Head of caudate nucleus (tissue), 42 donors: ENCODE data around the gene ECSCR.
"Not testable (repeated sequence)": the region's sequence is repeated elsewhere in the genome, so short reads cannot be mapped to it uniquely, and the experiment has no call there.

Source experiments
- DNase-seq, 42 donors: peaks; one replicate each; pipeline versions ENCODE4 v3.0.0 to v3.0.0-alpha.2; 2020 to 2021; ENCODE audit warnings: mixed read lengths in 7 of 42
- intact Hi-C: fragments of 100-400 bp; cut with DNase I; formaldehyde crosslinking; loops from one replicate; pipeline ENCODE4 v1.15.0; 2022

The ECSCR gene

GRCh38 chr5:139419226-139420192 lies 43.0 kb downstream of the ECSCR start:
- intact Hi-C loops: loop anchor here (5.0 to 10.0 kb wide), 3 partner anchors 98 to 345 kb away; partner anchors contain the start of gene UBE2D2
- peak in 2 of 42 donors; percentile 3 to 12 for DNase-seq

GRCh38 chr5:139418793-139419192 lies 43.8 kb downstream of the ECSCR start:
- DNase-seq: peak in 2 of 42 donors; percentile 1 to 8

GRCh38 chr5:139417214-139417613 lies 45.3 kb downstream of the ECSCR start:
- intact Hi-C loops: loop anchor here (10.0 kb wide), 1 partner anchor 148 kb away; the partner anchor contains the start of gene UBE2D2
- DNase-seq: peak in 14 of 42 donors; percentile 16 to 78 (median 47)

More at GRCh38 chr5:139418793-139419192, 43.8 kb downstream of the ECSCR start:
- intact Hi-C loops: loop anchor here (10.0 kb wide), 1 partner anchor 146 kb away; the partner anchor contains the start of gene UBE2D2

GRCh38 chr5:139416651-139417050 lies 45.9 kb downstream of the ECSCR start:
- intact Hi-C loops: loop anchor here (10.0 kb wide), 1 partner anchor 148 kb away; the partner anchor contains the start of gene UBE2D2
- peak in 2 of 42 donors; percentile 24 to 38 for DNase-seq

GRCh38 chr5:139415869-139416268 lies 46.7 kb downstream of the ECSCR start:
- DNase-seq: no peak
- intact Hi-C loops: loop anchor here (10.0 kb wide), 1 partner anchor 149 kb away; the partner anchor contains the start of gene UBE2D2

GRCh38 chr5:139415221-139415861 lies 47.2 kb downstream of the ECSCR start:
- peak; percentile 53 to 92 (median 82) for DNase-seq
- intact Hi-C loops: loop anchor here (10.0 kb wide), 1 partner anchor 149 kb away; the partner anchor contains the start of gene UBE2D2

- peak in 26 of 42 donors; percentile 17 to 79 (median 49) for DNase-seq
- intact Hi-C loops: loop anchor here (10.0 kb wide), 1 partner anchor 150 kb away; the partner anchor contains the start of gene UBE2D2
These were observed 47.9 kb downstream of the ECSCR start for GRCh38 chr5:139414581-139415130.

GRCh38 chr5:139413963-139414362 lies 48.6 kb downstream of the ECSCR start:
- intact Hi-C loops: loop anchor here (10.0 kb wide), 1 partner anchor 151 kb away; the partner anchor contains the start of gene UBE2D2
- DNase-seq: peak in 1 of 42 donors; percentile 2

- intact Hi-C loops: loop anchor here (10.0 kb wide), 1 partner anchor 152 kb away; the partner anchor contains the start of gene UBE2D2
These were observed 49.4 kb downstream of the ECSCR start for GRCh38 chr5:139413153-139413552.

GRCh38 chr5:139410993-139411828 lies 51.3 kb downstream of the ECSCR start:
- peak in 22 of 42 donors; percentile 13 to 81 (median 50) for DNase-seq
- intact Hi-C loops: loop anchor here (10.0 kb wide), 1 partner anchor 154 kb away; the partner anchor contains the start of gene UBE2D2

More at GRCh38 chr5:139413153-139413552, 49.4 kb downstream of the ECSCR start:
- DNase-seq: no peak

- intact Hi-C loops: loop anchor here (10.0 kb wide), 1 partner anchor 154 kb away; the partner anchor contains the start of gene UBE2D2
- peak in 1 of 42 donors; percentile 21 for DNase-seq
These were observed 52.2 kb downstream of the ECSCR start for GRCh38 chr5:139410121-139410992.

- intact Hi-C loops: loop anchor here (5.0 kb wide), 1 partner anchor 67 kb away; the partner anchor contains the start of gene PAIP2
- not testable (repeated sequence) for DNase-seq
These were observed 53.4 kb downstream of the ECSCR start for GRCh38 chr5:139409116-139409515.

GRCh38 chr5:139408191-139408590 lies 54.4 kb downstream of the ECSCR start:
- intact Hi-C loops: loop anchor here (5.0 kb wide), 1 partner anchor 66 kb away; the partner anchor contains the start of gene PAIP2
- DNase-seq: peak in 5 of 42 donors; percentile 12 to 58 (median 49)

GRCh38 chr5:139407517-139407916 lies 55.0 kb downstream of the ECSCR start:
- intact Hi-C loops: loop anchor here (5.0 kb wide), 1 partner anchor 65 kb away; the partner anchor contains the start of gene PAIP2
- no peak for DNase-seq

- intact Hi-C loops: loop anchor here (5.0 kb wide), 1 partner anchor 65 kb away; the partner anchor contains the start of gene PAIP2
- no peak for DNase-seq
These were observed 55.6 kb downstream of the ECSCR start for GRCh38 chr5:139406963-139407362.

- no peak for DNase-seq
- intact Hi-C loops: no loop called here
These were observed 58.1 kb downstream of the ECSCR start for GRCh38 chr5:139404484-139404840.
